Astrocyte of the cerebellum (primary cell): ENCODE results near the gene TIAM2.

Experiments used
- DNase-seq: peaks from one replicate; pipeline ENCODE4 v3.0.0-alpha.2; 2011; ENCODE audit warnings: low read depth
- H3K4me3 ChIP-seq: 2 replicates; pipeline ENCODE4 v1.5.1; 2011; ENCODE audit warnings: mild to moderate bottlenecking, low read depth, low read length, moderate library complexity
- in situ Hi-C: cut with HindIII; loops from 2 replicates; pipeline ENCODE4 v1.10.0; 2017; ENCODE audit warnings: low sequenced_read_pairs
- TF ChIP-seq, protein P1 (sequence below): IDR thresholded peaks from 2 replicates; pipeline ENCODE4 v1.5.1; 2012; ENCODE audit warnings: low read length, low read depth, moderate library complexity, mild to moderate bottlenecking; ENCODE audit errors: missing control alignments

The TIAM2 gene

DNA sequence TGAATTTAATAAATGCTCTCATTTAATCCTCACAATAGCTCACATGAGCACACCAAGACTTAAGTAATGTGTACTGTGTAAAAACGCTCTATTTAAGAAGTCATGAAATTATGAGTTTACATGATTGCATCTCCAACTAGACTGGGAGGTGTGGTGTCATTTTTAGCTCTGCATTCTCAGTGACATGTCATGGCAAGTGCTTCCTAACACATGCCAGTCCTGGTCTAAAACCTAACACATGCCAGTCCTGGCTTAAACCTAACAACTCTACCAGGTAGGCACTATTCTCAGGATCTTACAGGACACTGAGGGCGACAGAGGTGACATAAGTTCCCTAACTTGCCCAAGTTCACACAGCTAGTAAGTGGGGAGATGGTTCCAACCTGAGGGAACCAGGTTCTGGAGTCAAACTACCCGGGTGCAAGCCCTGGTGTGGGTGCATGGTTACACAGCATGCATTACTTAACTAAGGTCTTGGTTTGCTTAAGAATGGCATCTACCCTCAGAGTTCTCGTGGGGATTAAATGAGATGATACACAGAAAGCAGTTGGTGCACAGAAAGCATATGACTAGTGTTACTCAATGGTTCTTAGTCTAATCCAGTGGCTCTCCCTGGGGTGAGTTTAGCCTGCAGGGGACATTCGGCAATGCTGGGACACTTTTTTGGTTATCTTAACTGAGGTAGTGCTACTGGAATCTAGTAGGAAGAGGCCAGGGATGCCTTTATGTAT, 283.4 kb downstream of the TIAM2 start:
- in situ Hi-C loops = no loop called here
- DNase-seq = no peak
- TF ChIP-seq, protein P1, sequence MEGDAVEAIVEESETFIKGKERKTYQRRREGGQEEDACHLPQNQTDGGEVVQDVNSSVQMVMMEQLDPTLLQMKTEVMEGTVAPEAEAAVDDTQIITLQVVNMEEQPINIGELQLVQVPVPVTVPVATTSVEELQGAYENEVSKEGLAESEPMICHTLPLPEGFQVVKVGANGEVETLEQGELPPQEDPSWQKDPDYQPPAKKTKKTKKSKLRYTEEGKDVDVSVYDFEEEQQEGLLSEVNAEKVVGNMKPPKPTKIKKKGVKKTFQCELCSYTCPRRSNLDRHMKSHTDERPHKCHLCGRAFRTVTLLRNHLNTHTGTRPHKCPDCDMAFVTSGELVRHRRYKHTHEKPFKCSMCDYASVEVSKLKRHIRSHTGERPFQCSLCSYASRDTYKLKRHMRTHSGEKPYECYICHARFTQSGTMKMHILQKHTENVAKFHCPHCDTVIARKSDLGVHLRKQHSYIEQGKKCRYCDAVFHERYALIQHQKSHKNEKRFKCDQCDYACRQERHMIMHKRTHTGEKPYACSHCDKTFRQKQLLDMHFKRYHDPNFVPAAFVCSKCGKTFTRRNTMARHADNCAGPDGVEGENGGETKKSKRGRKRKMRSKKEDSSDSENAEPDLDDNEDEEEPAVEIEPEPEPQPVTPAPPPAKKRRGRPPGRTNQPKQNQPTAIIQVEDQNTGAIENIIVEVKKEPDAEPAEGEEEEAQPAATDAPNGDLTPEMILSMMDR = no peak
- H3K4me3 ChIP-seq = no peak overlapping the region

- H3K4me3 ChIP-seq = no peak overlapping the region
- TF ChIP-seq, protein P1 = no peak
- in situ Hi-C loops = no loop called here
- DNase-seq = no peak
These were observed 289.7 kb downstream of the TIAM2 start for GRCh38 chr6:155284775-155285174.

- DNase-seq = no peak
- in situ Hi-C loops = no loop called here
- TF ChIP-seq, protein P1 = peak; percentile 7
- H3K4me3 ChIP-seq = no peak overlapping the region
These were observed 292.6 kb downstream of the TIAM2 start for GRCh38 chr6:155287762-155288161.

DNA sequence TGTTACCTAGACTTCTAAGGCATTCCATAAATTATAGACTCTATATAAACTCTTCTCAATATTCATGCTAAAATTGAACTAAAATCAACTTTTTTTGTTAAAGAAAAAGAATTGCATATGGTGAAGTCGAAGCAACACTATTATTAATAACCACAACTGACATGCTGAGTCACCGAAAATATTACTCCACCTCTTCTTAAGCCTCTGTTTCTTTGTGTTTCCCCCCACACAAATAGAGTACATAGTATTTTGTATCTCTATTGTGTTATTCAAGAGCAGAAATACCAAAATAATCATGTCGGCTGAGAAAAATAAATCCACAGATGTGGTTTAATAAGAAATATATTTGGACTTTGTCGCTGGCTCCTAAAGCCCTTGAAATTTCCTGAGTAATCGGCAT, 295.4 kb downstream of the TIAM2 start:
- in situ Hi-C loops = no loop called here
- TF ChIP-seq, protein P1 = no peak
- no peak overlapping the region for H3K4me3 ChIP-seq
- DNase-seq = no peak

DNA sequence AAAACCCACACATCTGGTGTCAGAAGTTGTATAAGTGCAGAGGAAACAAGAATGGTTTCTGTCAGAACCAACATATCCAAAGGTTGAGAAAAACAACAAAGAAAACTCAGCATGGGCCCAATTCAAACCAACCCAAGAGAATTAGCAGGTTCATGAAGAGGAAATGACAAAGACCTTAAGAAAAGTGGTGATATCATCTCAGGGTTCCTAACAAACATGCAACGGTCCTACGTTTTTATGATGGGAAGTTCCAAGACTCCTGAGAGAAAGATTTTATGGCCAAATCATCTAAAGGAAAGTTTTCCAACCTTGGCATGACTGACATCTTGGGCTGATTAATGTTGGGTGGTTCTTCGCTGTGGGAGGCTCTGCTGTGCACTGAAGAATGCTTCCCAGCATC, 296.2 kb downstream of the TIAM2 start:
- DNase-seq = no peak
- in situ Hi-C loops = no loop called here
- TF ChIP-seq, protein P1 = no peak
- H3K4me3 ChIP-seq = no peak overlapping the region

- H3K4me3 ChIP-seq = no peak overlapping the region
- TF ChIP-seq, protein P1 = no peak
- in situ Hi-C loops = no loop called here
- no peak for DNase-seq
These were observed 297.6 kb downstream of the TIAM2 start for GRCh38 chr6:155292711-155293110.
